ENCODE measurements around the gene ALDOB.

ALDOB gene

DNA sequence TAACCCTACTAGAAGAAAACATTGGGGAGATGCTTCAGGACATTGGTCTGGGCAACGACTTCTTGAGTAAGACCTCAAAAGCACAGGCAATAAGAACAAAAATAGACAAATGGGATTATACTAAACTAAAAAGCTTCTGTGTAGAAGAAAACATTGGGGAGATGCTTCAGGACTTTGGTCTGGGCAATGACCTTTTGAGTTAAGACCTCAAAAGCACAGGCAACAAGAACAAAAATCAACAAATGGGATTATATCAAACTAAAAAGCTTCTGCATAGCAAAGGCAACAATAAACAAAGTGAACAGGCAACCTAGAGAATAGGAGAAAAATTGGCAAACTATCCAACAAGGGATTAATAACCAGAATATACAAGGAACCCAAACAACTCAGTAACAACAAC, 40.9 kb downstream of the ALDOB start:
- TF ChIP-seq ZNF266 (tag by site-specific recombination; IDR thresholded peaks at IDR 0.05; ENCODE audit: low read depth) (no peak), WT1 (tag by site-specific recombination; IDR thresholded peaks at IDR 0.05) (no peak), ZNF549 (tag by site-specific recombination; IDR thresholded peaks at IDR 0.05) (no peak), ZNF175 (tag by site-specific recombination; IDR thresholded peaks at IDR 0.05) (no peak), ZNF350 (tag by site-specific recombination; IDR thresholded peaks at IDR 0.05) (no peak)
- peaks cover 4 to 46% of the 10 kb centered on the region in 2 experiments; a peak in 2 of 3 replicates for H3K36me3 ChIP-seq (ENCODE audit: control insufficient read depth in 2 of 2, insufficient read depth in 1 of 2, low read length in 2 of 2)
- H3K9me3 ChIP-seq (ENCODE audit: control insufficient read depth, insufficient read depth, low read depth, low read length): no peaks in the 10 kb centered on the region
- no peak overlapping the region for H3K27ac ChIP-seq (ENCODE audit: extremely low read depth, low read depth, low read length)
- ChIA-PET CTCF (interaction anchor here (0.7 kb wide), 1 partner anchor 106 kb away, joined by 5 read pairs; no protein-coding TSS in a partner anchor), POLR2A (interaction anchor here (0.7 kb wide), 1 partner anchor 134 kb away, joined by 3 read pairs; no protein-coding TSS in a partner anchor)
- no peaks in the 10 kb centered on the region for H3K4me1 ChIP-seq (ENCODE audit: control insufficient read depth, insufficient read depth, low read length)
- H3K4me3 ChIP-seq (ENCODE audit: low read depth, low read length): no peak overlapping the region

DNA sequence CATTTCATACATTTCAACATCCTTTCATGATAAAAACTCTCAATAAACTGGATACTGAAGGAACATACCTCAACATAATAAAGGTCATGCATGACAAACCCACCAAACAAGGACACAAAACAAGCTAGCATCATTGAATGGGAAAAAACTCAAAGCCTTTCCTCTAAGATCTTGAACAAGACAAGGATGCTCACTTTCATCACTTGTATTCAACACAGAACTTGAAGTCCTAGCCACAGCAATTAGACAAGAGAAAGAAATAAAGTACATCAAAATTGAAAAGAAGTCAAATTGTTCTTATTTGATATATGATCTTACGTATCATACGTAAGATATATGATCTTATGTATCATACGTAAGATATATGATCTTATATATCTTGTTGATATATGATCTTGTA, 42.4 kb downstream of the ALDOB start:
- Histone ChIP-seq H3K4me3 (ENCODE audit: low read depth, low read length) (no peak overlapping the region), H3K4me1 (ENCODE audit: control insufficient read depth, insufficient read depth, low read length) (no peaks in the 10 kb centered on the region), H3K36me3 (ENCODE audit: control insufficient read depth in 2 of 2, insufficient read depth in 1 of 2, low read length in 2 of 2) (peaks cover 4 to 56% of the 10 kb centered on the region in 2 experiments; a peak in 2 of 3 replicates), H3K9me3 (ENCODE audit: control insufficient read depth, insufficient read depth, low read depth, low read length) (no peaks in the 10 kb centered on the region), H3K27ac (ENCODE audit: extremely low read depth, low read depth, low read length) (no peak overlapping the region)
- POLR2A ChIA-PET: no interaction called here
- TF ChIP-seq KLF16 (tag by site-specific recombination; IDR thresholded peaks at IDR 0.05) (no peak), SETDB1 (IDR thresholded peaks at IDR 0.05; ENCODE audit: insufficient read length, low read length) (peak; percentile 72)
- CTCF ChIA-PET: no interaction called here

- TF ChIP-seq ATF2 (tag by site-specific recombination; IDR thresholded peaks at IDR 0.05; ENCODE audit: low read depth): peak; percentile 31; the same call in 1 of the 2 replicates
- no peak for TF ChIP-seq ZNF266 (tag by site-specific recombination; IDR thresholded peaks at IDR 0.05; ENCODE audit: low read depth)
- no peak for TF ChIP-seq BCL11B (tag by site-specific recombination; IDR thresholded peaks at IDR 0.05; ENCODE audit: low read depth)
- Histone ChIP-seq H3K9me3 (ENCODE audit: control insufficient read depth, insufficient read depth, low read depth, low read length) (no peaks in the 10 kb centered on the region), H3K36me3 (ENCODE audit: control insufficient read depth in 2 of 2, insufficient read depth in 1 of 2, low read length in 2 of 2) (peaks cover 0 to 30% of the 10 kb centered on the region in 2 experiments; a peak in 1 of 3 replicates), H3K27ac (ENCODE audit: extremely low read depth, low read depth, low read length) (no peak overlapping the region), H3K4me1 (ENCODE audit: control insufficient read depth, insufficient read depth, low read length) (no peaks in the 10 kb centered on the region), H3K4me3 (ENCODE audit: low read depth, low read length) (no peak overlapping the region)
- CTCF ChIA-PET: interaction anchor here (0.6 to 2.6 kb wide), 28 partner anchors 7 to 1971 kb away, joined by 3 to 38 read pairs (median 4); partner anchors contain the start of genes MRPL50 and ZNF189
- POLR2A ChIA-PET: interaction anchor here (1.7 kb wide), 1 partner anchor 10 kb away, joined by 17 read pairs; the partner anchor contains the start of genes MRPL50 and ZNF189
Measured at GRCh38 chr9:101388507-101388993, 47.0 kb downstream of the ALDOB start.

DNA sequence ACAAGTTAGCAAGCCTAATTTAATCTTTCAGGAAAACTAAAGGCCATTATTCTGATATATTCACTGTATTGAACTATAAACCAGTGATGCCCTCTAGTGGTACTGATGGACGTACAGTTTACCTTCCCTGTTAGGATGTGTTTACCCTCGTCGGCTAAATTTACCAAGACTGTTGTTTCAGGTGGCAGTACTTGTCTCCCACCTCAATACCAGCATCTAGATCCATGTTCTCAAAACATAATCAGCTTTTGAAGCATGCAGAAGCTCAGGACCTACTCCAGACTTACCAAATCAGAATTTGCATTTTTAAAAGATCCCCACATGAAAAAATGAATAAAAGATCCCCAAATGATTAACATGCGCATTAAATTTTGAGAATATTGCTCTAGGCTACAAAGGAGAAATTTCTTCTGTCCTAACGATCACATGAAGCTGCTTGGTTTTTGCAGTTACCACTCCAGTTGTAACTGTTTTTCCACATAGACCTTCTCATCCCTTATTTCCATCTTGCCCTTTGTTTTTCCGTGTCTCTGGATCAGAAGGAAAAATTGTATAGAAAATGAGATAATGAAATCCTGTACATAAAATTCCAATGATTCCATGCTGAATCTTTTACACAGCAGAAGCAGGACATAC, 47.6 kb downstream of the ALDOB start:
- H3K4me3 ChIP-seq (ENCODE audit: low read depth, low read length): no peak overlapping the region
- H3K27ac ChIP-seq (ENCODE audit: extremely low read depth, low read depth, low read length): 0 out of 2 replicates have a peak overlapping the region, but pooled peaks have one; percentile 5
- ChIA-PET CTCF (interaction anchor here (0.6 to 2.6 kb wide), 24 partner anchors 8 to 1970 kb away, joined by 3 to 38 read pairs (median 4); partner anchors contain the start of genes MRPL50 and ZNF189), POLR2A (interaction anchor here (1.7 kb wide), 1 partner anchor 11 kb away, joined by 17 read pairs; the partner anchor contains the start of genes MRPL50 and ZNF189)
- no peaks in the 10 kb centered on the region for H3K4me1 ChIP-seq (ENCODE audit: control insufficient read depth, insufficient read depth, low read length)
- no peaks in the 10 kb centered on the region for H3K9me3 ChIP-seq (ENCODE audit: control insufficient read depth, insufficient read depth, low read depth, low read length)
- H3K36me3 ChIP-seq (ENCODE audit: control insufficient read depth in 2 of 2, insufficient read depth in 1 of 2, low read length in 2 of 2): peaks cover 0 to 30% of the 10 kb centered on the region in 2 experiments; a peak in 1 of 3 replicates
- TF ChIP-seq ZBTB20 (tag by site-specific recombination; IDR thresholded peaks at IDR 0.05): no peak
- TF ChIP-seq ZNF37A (tag by site-specific recombination; IDR thresholded peaks at IDR 0.05): no peak
- TF ChIP-seq ZNF211 (tag by site-specific recombination; IDR thresholded peaks at IDR 0.05; ENCODE audit: low read depth): no peak
- TF ChIP-seq SETDB1 (IDR thresholded peaks at IDR 0.05; ENCODE audit: insufficient read length, low read length): no peak
- no peak for TF ChIP-seq GFI1B (tag by site-specific recombination; IDR thresholded peaks at IDR 0.05)
- TF ChIP-seq ZNF624 (tag by site-specific recombination; IDR thresholded peaks at IDR 0.05): no peak
- TF ChIP-seq ZNF600 (tag by site-specific recombination; IDR thresholded peaks at IDR 0.05): no peak
- no peak for TF ChIP-seq ZNF302 (tag by site-specific recombination; IDR thresholded peaks at IDR 0.05; ENCODE audit: low read depth)
- no peak for TF ChIP-seq ZNF777 (tag by site-specific recombination; IDR thresholded peaks at IDR 0.05; ENCODE audit: borderline replicate concordance)
- TF ChIP-seq PRDM4 (tag by site-specific recombination; IDR thresholded peaks at IDR 0.05): no peak

All from HEK293 (cell line).